K562 (cell line): ENCODE data around the gene MAP4K4.

Experiments used
- BRF2 ChIP-seq: IDR thresholded peaks from 3 replicates; pipeline ENCODE4 v1.6.1; 2011; ENCODE audit warnings: borderline replicate concordance, mild to moderate bottlenecking; ENCODE audit not compliant: insufficient read length, insufficient read depth
- EZH2 ChIP-seq: IDR thresholded peaks from 2 replicates; pipeline ENCODE4 v1.6.1; 2012; ENCODE audit warnings: low read depth, mild to moderate bottlenecking, inconsistent platforms, low read length, borderline replicate concordance
- GABPA ChIP-seq: fragments of 200-800 bp; sonication (Bioruptor generic); conservative IDR thresholded peaks from 2 replicates; pipeline ENCODE4 v1.6.1; 2016; ENCODE audit warnings: low read depth, missing genetic modification characterization, missing compliant biosample characterization
- NRF1 ChIP-seq, 2 experiments: fragments of 450-650 bp; IDR thresholded peaks in 1 of 2; conservative IDR thresholded peaks in 1 of 2; 2 replicates each; pipeline ENCODE4 v1.6.1; 2014; ENCODE audit warnings: mild to moderate bottlenecking in 2 of 2
- POLR2AphosphoS5 ChIP-seq: IDR thresholded peaks from 2 replicates; pipeline ENCODE4 v1.6.1; 2011; ENCODE audit warnings: mild to moderate bottlenecking, low read depth, low read length, moderate library complexity; ENCODE audit not compliant: control insufficient read depth, insufficient read depth
- TF ChIP-seq, protein P1 (sequence below), 3 experiments: IDR thresholded peaks in 2 of 3; conservative IDR thresholded peaks in 1 of 3; 2 replicates each; pipeline ENCODE4 v1.5.1; 2011 to 2012; ENCODE audit warnings: low read length in 3 of 3, mild to moderate bottlenecking in 3 of 3, control low read depth in 2 of 3, improper control_type of control experiment in 1 of 3, inconsistent platforms in 1 of 3, low read depth in 1 of 3, mixed read lengths in 1 of 3, moderate library complexity in 1 of 3; ENCODE audit not compliant: insufficient read depth in 2 of 3

GRCh38 chr2:101848769-101849410, 151.4 kb downstream of the MAP4K4 start:
- no peak for TF ChIP-seq NRF1 (conservative IDR thresholded peaks at IDR 0.05 in 1 of 2, IDR thresholded peaks at IDR 0.05 in 1 of 2)
- no peak for TF ChIP-seq BRF2
- TF ChIP-seq POLR2AphosphoS5: no peak
- TF ChIP-seq, protein P1, sequence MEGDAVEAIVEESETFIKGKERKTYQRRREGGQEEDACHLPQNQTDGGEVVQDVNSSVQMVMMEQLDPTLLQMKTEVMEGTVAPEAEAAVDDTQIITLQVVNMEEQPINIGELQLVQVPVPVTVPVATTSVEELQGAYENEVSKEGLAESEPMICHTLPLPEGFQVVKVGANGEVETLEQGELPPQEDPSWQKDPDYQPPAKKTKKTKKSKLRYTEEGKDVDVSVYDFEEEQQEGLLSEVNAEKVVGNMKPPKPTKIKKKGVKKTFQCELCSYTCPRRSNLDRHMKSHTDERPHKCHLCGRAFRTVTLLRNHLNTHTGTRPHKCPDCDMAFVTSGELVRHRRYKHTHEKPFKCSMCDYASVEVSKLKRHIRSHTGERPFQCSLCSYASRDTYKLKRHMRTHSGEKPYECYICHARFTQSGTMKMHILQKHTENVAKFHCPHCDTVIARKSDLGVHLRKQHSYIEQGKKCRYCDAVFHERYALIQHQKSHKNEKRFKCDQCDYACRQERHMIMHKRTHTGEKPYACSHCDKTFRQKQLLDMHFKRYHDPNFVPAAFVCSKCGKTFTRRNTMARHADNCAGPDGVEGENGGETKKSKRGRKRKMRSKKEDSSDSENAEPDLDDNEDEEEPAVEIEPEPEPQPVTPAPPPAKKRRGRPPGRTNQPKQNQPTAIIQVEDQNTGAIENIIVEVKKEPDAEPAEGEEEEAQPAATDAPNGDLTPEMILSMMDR (IDR thresholded peaks at IDR 0.05 in 2 of 3, conservative IDR thresholded peaks at IDR 0.05 in 1 of 3; ENCODE audit: insufficient read depth in 2 of 3, low read depth in 1 of 3, low read length in 3 of 3): no peak
- TF ChIP-seq GABPA: no peak
- TF ChIP-seq EZH2: no peak
